H1 (cell line): ENCODE measurements around the gene COPS2. TPM values are rescaled to one million over a fixed set of nuclear protein-coding genes. Genes with fewer than 3 reads are reported as not detected.

Source experiments
- BRCA1 ChIP-seq: IDR thresholded peaks from 2 replicates; pipeline ENCODE4 v1.6.1; 2012; ENCODE audit warnings: low read depth, low read length, improper control_type of control experiment
- EGR1 ChIP-seq: IDR thresholded peaks from 2 replicates; pipeline ENCODE4 v1.6.1; 2011; ENCODE audit warnings: low read depth, low read length, borderline replicate concordance
- HDAC6 ChIP-seq: IDR thresholded peaks from one replicate; pipeline ENCODE4 v1.7.1; 2012; ENCODE audit warnings: low read depth, mild to moderate bottlenecking, inconsistent platforms, low read length, moderate library complexity
- SP2 ChIP-seq: IDR thresholded peaks from 2 replicates; pipeline ENCODE4 v1.6.1; 2012; ENCODE audit warnings: mild to moderate bottlenecking, low read length, inconsistent platforms
- TCF12 ChIP-seq: IDR thresholded peaks from 2 replicates; pipeline ENCODE4 v1.6.1; 2011; ENCODE audit warnings: low read depth, mild to moderate bottlenecking, low read length
- ZNF274 ChIP-seq: IDR thresholded peaks from 2 replicates; pipeline ENCODE4 v1.7.0; 2012; ENCODE audit warnings: low read length, borderline replicate concordance; ENCODE audit errors: extremely low read depth
- polyA plus RNA-seq, 7 experiments: library from polyadenylated mRNA; depleted of rRNA in 3 of 7; stranded (reverse) in 5 of 7; unstranded in 2 of 7; fragments of >200 nt in 5 of 7; fragments of 200-250 nt in 2 of 7; gene quantifications; 1 replicate in 5 of 7; 2 replicates in 1 of 7; 4 replicates in 1 of 7; pipeline versions ENCODE4 v1.2.1 to v1.2.3, GENCODE V29; 2011 to 2013; ENCODE audit warnings: missing spikeins in 2 of 7, mixed read lengths in 2 of 7
- total RNA-seq: library from RNA; stranded (reverse); fragmentation: NEBNext Ultra II Directional; extraction: Animal tissue kit (Norgen Biotek cat#: 25700); gene quantifications from 2 replicates; pipeline ENCODE4 v1.2.1, GENCODE V29; 2021
- TF ChIP-seq, protein P1 (sequence below): fragments of 300-600 bp; sonication (generic); IDR thresholded peaks from 2 replicates; pipeline ENCODE4 v1.7.1; 2012; ENCODE audit warnings: low read length, moderate library complexity, mild to moderate bottlenecking, inconsistent platforms; ENCODE audit not compliant: insufficient replicate concordance

Gene COPS2
- total and polyA plus RNA-seq, 2 of the 8 experiments (the other 6 are each of a cell fraction or from before 2014, with no cell fraction given), result 17.7 to 85.1 TPM

DNA sequence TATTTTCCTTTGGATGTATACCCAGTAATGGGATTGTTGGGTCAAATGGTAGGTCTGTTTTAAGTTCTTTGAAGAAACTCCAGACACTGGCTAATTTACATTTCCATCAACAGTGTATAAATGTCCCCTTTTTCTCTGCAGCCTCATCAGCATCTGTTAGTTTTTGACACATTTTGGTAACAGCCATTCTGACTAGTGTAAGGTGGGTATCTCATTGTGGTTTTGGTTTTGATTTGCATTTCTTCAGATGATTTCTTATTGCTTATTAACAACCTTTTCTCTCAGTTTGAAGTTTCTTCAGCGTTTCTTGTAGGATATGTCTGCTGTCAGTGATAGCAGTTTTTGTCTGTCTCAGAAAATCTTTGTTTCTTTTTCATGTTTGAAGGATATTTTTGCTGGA, 30.1 kb upstream of the COPS2 start (continued):
- TF ChIP-seq, protein P1, sequence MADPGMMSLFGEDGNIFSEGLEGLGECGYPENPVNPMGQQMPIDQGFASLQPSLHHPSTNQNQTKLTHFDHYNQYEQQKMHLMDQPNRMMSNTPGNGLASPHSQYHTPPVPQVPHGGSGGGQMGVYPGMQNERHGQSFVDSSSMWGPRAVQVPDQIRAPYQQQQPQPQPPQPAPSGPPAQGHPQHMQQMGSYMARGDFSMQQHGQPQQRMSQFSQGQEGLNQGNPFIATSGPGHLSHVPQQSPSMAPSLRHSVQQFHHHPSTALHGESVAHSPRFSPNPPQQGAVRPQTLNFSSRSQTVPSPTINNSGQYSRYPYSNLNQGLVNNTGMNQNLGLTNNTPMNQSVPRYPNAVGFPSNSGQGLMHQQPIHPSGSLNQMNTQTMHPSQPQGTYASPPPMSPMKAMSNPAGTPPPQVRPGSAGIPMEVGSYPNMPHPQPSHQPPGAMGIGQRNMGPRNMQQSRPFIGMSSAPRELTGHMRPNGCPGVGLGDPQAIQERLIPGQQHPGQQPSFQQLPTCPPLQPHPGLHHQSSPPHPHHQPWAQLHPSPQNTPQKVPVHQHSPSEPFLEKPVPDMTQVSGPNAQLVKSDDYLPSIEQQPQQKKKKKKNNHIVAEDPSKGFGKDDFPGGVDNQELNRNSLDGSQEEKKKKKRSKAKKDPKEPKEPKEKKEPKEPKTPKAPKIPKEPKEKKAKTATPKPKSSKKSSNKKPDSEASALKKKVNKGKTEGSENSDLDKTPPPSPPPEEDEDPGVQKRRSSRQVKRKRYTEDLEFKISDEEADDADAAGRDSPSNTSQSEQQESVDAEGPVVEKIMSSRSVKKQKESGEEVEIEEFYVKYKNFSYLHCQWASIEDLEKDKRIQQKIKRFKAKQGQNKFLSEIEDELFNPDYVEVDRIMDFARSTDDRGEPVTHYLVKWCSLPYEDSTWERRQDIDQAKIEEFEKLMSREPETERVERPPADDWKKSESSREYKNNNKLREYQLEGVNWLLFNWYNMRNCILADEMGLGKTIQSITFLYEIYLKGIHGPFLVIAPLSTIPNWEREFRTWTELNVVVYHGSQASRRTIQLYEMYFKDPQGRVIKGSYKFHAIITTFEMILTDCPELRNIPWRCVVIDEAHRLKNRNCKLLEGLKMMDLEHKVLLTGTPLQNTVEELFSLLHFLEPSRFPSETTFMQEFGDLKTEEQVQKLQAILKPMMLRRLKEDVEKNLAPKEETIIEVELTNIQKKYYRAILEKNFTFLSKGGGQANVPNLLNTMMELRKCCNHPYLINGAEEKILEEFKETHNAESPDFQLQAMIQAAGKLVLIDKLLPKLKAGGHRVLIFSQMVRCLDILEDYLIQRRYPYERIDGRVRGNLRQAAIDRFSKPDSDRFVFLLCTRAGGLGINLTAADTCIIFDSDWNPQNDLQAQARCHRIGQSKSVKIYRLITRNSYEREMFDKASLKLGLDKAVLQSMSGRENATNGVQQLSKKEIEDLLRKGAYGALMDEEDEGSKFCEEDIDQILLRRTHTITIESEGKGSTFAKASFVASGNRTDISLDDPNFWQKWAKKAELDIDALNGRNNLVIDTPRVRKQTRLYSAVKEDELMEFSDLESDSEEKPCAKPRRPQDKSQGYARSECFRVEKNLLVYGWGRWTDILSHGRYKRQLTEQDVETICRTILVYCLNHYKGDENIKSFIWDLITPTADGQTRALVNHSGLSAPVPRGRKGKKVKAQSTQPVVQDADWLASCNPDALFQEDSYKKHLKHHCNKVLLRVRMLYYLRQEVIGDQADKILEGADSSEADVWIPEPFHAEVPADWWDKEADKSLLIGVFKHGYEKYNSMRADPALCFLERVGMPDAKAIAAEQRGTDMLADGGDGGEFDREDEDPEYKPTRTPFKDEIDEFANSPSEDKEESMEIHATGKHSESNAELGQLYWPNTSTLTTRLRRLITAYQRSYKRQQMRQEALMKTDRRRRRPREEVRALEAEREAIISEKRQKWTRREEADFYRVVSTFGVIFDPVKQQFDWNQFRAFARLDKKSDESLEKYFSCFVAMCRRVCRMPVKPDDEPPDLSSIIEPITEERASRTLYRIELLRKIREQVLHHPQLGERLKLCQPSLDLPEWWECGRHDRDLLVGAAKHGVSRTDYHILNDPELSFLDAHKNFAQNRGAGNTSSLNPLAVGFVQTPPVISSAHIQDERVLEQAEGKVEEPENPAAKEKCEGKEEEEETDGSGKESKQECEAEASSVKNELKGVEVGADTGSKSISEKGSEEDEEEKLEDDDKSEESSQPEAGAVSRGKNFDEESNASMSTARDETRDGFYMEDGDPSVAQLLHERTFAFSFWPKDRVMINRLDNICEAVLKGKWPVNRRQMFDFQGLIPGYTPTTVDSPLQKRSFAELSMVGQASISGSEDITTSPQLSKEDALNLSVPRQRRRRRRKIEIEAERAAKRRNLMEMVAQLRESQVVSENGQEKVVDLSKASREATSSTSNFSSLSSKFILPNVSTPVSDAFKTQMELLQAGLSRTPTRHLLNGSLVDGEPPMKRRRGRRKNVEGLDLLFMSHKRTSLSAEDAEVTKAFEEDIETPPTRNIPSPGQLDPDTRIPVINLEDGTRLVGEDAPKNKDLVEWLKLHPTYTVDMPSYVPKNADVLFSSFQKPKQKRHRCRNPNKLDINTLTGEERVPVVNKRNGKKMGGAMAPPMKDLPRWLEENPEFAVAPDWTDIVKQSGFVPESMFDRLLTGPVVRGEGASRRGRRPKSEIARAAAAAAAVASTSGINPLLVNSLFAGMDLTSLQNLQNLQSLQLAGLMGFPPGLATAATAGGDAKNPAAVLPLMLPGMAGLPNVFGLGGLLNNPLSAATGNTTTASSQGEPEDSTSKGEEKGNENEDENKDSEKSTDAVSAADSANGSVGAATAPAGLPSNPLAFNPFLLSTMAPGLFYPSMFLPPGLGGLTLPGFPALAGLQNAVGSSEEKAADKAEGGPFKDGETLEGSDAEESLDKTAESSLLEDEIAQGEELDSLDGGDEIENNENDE, result no peak
- TF ChIP-seq TCF12, result no peak
- TF ChIP-seq ZNF274, result no peak
- no peak for TF ChIP-seq EGR1
- TF ChIP-seq SP2, result no peak
- TF ChIP-seq HDAC6, result no peak
- no peak for TF ChIP-seq BRCA1
- TF ChIP-seq, all 59 proteins: peak for 0
